HG02981 (cell line): ENCODE data around the gene FAIM2.
"Not testable (repeated sequence)": the region's sequence is repeated elsewhere in the genome, so short reads cannot be mapped to it uniquely, and the experiment has no call there.

Experiments used
- ATAC-seq: cut with Tn5 transposase; IDR thresholded peaks from one replicate; pipeline ENCODE4 v1.9.1; 2021; ENCODE audit warnings: mild to moderate bottlenecking, moderate library complexity; ENCODE audit not compliant: unreplicated experiment

The FAIM2 gene

DNA sequence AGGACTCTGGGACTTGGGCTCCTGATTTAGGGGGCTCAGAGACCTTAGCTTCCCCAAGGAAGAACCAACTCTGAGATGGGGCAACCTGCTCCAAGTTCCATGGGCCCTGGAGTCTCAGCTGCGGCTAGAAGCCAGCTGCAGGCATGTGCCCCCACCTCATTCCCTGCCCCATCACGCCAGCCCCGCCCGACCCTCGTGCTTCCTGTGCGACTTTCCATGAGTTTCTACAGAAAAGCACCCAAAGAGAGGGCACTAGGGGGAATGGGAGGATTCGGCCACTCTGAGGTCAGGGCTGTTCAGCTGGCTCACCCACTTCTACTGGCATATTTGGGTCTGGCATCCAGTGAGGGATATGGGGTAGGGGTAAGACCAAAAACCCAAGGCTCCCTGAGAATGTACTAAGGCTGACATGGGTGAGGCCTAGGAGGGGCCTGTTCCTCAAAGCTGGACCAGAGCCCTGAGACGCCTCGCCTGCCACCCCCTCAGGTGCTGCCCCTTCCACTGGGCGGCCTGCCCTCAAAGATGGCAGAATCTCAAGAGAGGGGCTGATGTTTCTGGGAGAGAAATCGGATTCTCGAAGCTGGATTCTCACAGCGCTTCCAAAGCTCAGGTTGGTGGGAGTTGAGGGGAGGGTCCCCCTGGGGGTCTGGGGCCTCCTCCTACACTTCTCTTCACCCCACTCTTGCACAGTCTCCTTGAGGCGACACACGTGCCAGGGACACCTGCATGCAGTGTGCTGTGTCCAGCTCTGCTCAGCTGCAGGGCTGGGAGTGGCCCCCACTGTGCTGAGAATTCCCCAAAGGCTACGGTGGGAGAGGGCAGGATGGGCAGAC is 22.1 kb downstream of the FAIM2 start:
- no peak for ATAC-seq

DNA sequence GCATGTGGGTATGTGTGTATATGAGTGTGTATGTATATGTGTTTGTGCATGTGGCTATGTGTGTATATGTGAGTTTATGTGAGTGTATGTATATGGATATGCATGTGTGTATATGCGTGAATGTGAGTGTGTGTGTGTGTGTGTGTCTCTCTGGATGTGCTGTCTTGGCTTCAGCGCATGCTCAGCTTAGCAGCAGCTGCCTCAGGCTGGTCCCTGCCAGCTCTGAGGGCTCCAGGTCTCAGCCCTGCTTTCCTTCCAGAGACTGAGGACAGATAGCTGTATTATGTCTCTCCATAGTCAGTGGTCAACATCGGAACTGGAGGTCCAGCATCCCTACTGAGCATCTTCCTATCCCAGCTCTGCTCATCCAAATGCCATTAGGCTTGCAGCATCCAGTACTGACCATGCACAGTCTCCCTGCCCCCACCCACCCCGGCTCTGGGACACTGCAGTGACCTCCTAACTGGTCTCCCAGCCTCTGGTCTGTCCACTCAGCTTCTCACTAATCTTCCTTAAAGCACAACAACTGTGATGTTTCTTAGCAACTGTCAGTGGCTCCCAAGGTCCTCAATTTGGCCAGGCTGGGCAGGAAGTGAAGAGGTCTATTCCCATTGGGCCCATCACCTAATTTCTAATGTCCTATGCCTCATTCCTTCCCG is 22.8 kb downstream of the FAIM2 start:
- ATAC-seq, result no peak

DNA sequence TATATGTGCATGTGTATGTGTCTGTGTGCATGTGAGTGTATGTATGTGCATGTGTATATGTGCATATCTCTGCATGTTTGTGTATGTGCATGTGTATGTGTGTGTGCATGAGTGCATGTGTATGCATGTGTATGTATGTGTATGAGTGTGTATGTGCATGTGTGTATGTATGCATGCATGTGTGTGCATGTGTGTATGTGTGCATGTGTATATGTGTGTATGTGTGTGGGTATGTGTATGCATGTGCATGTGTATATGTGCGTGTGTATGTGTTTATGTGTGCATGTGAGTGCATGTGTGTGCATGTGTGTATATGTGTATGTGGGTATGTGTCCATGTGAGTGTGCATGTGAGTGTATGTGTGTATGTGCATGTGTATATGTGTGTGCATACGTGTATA is 24.6 kb downstream of the FAIM2 start:
- ATAC-seq, result not testable (repeated sequence)

DNA sequence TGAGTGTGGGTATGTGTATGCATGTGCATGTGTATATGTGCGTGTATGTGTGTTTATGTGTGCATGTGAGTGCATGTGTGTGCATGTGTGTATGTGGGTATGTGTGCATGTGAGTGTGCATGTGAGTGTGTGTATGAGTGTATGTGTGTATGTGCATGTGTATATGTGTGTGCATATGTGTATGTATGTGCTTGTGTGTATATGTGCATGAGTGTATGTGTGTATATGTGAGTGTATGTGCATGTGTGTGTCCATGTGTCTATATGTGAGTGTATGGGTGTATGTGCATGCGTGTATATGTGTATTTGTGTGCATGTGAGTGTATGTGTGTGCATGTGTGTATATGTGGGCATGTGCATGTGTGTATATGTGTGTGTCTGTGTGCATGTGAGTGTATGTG is 25.7 kb downstream of the FAIM2 start:
- no peak for ATAC-seq

DNA sequence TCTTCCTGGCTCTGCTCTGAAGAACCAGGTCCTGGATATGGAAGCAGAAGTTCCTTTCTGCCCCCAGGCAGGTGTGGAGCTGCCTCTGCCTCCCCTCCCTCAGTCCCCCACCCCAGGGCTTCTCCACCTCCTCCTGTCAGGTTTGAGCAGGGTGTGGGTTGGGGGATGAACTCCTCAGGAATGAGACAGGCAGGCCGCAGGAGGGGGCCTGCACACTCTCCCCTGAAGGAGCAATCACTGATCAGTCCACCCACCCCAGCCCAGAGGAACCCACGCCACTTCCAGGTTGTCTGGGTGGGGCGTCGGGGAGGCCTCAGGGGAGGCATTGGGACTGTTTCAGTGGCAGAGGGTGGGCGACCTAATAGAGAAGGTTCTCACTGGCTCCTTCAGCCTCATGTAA is 26.6 kb downstream of the FAIM2 start:
- ATAC-seq, result no peak

DNA sequence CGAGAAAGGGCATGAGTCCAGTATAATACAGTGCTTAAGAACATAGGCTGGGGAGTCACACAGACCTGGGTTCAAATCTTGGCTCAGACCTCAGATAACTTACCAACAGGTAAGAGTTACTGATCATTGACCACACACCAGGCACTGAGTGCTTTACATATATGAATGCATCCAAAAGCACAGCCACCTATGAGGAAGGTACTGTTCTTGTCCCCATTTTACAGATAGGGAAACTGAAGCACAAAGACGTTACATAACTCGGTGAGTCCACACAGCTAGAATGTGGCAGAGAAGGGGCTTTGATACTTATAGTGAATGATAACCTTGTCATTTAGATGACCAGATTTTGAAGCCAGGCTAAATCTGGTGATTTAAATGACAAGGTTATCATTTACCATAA is 27.6 kb downstream of the FAIM2 start:
- ATAC-seq, result no peak

DNA sequence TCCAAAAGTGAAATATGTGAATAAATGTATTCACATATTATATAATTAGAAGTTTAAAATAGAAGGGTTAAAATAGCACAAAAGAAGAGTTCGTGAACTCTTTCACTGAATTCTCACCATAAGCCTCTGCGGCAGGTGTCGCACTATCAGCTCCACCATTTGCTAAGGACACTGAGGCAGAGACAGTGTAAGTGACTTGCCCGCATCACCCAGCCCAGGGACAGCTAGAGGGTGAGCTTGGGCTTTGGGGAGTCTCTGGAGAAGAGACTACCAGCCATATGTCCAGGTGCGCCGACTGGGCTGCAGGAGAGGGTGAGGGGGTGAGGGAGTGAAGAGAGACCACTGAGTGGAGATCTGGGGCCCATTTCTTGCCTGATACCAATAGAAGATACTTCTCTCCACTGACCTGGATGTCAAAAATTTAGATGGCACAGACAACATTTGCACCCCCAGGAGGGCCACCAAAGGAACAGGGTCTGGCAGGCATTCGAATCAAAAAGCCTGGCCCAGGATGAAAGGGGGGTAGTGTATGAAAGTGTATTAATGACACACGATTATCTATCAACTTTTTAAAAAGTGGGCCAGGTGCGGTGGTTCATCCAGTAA is 28.5 kb downstream of the FAIM2 start:
- ATAC-seq, result no peak

DNA sequence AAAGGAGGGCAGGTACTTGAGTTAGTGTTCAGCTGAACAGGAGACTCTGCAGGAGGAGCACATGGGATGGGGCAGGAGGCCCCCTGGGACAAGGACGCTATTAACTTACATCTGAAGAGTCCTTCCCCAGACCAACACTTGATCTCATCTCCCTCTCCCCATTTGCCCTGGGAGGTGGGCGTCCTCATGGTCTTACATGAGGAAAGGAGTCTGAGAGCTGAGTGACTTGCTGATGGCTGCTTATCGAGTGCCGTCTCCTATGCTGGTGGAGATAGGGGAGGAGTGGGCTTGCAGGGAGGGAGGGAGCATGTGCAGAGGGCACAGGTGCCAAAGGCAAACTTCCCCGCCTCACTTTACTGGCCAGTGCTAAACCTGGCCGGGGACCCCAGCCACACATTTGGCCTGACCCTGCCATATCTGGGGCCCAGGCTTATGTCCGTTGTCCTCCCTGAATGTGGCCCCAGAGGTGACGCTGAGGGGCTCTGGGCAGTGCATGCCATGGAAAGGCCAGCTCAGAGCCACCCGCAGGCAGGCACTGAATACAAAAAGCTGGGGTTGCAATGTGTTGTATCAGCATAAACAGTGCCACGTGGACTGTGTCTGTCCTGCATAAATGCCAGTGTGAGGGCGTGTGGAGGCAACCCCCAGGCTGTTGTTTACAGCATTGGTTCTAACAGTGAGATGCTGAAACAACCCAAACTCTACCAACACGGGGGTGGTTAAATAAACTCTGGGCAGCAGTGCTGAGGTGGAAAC is 29.4 kb downstream of the FAIM2 start:
- ATAC-seq, result no peak

DNA sequence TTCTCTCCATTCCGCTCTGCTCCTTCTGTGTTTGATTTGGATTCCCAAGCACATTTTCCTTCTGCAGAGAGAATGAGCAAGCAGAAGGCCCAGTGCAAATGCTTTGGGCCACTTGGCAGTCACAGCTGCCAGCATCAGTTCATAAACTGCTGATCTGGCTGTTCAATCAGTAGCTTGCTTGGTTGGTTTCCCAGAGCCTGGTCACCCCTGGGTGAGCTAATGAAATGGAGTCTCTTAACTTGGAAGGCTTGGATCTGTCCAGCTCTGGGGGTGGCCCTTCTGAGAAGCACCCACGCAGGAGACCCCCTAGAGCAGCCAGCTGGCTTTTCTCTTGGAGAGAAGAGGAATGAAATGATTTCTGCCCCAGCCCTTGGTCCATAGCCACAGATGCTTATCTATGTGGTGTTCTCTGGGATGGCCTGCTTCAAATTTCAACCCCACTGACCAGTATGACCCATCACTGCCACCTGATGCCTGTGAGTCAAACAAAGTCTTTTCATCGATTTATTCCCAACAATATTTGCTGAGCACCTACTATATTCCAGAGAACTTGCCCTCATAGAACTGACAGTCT is 30.3 kb downstream of the FAIM2 start:
- no peak for ATAC-seq

DNA sequence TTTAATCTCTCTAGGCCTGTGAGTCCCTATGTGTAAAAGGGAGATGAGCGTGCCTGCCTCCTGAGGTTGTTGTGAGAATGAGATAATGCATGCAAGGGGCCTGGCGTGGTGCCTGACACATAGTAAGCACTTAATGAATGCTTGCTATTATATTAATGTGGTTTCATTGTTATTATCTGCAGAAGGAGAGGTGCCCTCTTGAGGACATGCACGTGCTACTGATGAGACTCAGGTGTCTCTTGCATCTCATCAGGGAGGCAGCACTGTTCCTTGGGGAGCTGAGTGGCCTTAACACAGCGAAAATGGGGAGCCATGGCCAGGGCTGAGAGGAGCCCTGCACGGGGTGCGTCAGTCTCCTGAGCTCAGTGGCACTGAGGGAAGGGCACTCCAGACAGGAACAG is 30.9 kb downstream of the FAIM2 start:
- ATAC-seq, result no peak

DNA sequence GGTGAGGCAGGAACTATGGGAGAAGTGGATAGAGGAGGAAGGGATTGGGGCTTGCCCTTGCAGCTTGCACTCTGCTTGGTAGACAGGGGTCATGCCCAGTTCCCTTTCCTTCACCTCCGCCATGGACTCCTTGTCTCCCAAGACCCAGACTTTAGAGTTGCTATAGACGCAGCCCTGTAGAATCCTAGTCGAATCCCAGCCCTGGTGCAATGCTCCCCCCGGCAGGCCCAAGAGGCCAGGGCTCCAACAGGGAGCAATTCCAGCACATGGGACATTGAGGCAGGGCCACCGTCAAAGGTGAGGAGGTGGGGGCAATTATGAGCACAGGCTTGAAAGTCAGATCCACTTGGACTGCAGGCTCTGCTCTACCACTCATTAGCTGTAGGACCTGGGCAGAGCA is 31.3 kb downstream of the FAIM2 start:
- ATAC-seq, result no peak

DNA sequence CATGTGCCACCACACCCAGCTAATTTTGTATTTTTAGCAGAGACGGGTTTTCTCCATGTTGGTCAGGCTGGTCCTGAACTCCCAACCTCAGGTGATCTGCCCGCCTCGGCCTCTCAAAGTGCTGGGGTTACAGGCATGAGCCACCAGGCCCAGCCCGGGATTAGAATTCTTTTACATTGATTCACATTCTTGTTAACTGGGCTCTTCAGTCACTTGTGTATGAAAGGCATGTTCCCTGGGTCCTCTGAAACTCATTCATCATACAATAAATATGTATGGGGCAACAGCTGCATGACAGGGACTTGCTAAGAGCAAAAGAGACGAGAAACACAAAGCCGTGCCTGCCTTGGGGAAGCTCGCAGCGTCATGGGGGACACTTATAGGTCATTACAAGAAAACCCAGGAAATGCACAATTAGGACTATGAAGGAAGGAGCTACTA is 31.9 kb downstream of the FAIM2 start:
- ATAC-seq, result not testable (repeated sequence)

DNA sequence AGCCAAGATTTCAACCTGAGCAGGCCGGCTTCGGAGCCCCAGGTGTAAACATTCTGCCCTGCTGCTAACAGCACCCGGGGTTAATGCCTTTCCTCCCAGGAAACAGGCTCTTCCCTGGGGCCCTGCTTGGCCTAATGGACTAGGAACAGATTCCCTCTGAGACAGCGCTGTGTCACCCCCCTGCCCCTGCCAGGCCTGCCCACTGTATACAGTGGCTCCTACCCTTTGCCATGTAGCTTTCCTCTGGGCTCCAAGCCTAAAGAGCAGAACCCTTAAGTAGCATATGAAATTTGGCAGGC is 32.5 kb downstream of the FAIM2 start:
- ATAC-seq, result no peak

DNA sequence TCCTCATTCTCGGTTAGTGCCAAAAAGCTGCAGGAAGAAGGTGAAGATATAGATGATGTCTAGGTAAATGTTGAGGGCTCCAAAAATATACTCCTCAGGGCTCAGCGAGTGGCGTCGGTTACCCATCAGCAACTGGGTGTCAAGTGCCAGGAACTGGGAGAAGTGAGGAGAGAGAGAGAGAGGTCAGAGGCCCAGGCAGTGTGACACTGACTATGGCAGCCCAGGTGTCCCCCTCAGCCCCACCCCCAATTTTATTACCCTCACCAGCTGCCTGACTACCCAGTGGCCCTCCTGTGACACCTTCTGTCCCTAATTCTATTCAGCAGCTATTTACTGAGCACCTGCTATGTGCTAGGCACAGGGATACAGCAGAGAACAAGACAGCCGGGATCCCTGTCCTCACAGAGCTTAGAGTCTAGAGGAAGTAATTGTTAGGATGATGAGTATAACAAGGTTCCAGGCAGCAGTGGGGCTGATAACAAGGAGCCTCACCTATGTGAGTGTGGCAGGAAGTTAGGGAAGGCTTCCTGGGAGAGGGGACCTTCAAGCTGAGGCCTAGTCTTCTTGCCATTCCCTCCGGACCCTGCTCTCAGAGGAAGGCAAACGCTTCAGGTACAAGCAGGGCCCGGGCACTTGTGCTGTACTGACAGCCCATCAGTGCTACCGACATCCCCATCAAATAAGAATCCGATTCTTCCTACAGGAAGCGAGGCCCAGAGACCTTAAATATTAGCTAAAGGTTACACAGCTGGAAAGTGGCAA is 33.0 kb downstream of the FAIM2 start:
- ATAC-seq, result no peak

DNA sequence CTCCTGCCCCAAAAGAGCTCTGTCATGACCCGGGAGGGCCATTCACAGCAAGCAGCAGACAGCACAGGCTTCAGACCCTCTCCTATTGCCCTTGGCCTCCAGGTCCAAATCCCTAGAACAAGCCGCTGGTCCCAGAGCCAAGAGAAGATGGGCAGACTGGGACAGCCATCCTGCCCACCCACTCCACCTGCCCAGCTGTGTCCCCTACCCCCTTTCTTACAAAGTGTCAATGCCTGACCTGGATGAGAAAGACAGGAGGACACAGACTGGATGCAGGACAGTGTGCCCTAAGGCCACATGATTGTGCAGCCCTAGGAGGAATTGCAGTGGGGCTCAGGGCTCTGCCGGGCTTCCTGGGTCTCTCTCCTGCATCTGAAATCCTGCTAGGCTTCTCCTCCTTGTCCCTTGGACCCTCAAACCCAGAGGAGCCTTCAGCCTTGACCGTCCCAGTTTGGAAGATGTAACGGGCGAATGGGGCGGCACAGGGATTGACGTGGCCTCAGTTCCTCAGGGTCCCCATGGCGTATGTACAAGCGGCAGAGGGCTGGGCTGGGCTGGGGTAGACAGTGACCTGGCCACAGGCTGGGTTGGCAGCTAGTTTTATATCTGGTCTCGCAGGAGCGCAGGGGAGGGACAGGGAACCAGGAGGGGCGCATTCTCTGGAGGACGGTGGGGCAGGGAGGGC is 33.7 kb downstream of the FAIM2 start:
- ATAC-seq, result no peak

DNA sequence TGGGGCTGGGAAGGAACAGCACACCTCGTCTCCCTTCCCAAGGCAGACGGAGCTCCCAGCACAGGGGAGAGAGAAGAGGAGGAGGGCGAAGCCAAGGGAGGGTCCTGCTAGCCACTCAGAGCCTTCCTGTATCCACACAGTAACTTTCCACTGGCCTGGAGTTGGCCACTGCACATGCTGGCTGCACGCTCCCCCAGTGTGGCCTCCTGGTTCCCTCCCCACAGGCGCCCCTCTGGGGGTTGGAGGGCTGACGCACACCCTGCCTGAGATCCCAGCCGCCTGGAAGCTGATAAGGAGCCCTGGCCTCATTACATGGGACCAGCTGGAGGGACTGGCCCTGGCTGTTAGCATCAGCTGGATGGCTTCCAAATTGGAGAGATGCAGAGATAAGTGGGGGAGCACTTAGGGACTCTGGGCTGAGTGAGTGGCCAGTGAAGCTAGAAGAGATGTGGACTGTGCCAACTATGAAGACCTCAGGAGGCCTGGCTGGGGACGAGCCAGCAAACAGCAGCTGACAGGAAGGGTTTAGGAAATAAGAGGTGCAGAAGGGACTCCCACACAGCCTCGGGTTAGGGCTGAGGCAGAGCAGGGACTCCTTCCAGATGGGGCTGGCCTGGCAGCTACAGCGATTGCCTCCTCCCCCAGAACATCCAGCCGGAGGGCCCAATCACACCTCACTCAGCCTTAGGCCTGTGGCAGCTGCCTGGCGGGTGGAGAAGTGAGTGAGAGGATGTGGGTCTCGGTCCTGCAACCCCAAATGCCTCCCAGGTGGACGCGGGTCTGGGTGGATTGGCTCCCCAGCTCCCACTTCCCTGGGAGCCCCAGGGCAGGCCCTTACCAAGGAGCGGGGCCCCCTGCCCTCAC is 34.5 kb downstream of the FAIM2 start:
- ATAC-seq, result no peak

DNA sequence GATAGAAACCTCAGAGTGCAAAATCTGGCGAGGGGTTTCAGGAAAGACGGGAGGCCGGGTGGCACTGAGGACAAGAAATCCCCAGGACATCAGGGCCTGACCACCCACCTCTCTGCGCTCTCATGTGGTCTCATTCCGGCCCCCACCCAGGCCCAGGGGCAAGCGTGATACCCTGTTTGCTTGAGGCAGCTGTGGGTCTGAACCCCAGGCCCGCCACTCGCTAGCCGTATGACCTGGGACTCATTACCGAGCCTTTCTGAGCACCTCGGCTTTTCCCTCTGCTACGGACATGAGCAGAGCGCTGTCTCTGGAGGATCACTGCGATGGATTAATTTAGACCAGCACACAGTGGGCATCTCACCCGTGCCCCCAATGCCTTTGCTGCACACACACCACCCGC is 35.3 kb downstream of the FAIM2 start:
- ATAC-seq, result no peak

DNA sequence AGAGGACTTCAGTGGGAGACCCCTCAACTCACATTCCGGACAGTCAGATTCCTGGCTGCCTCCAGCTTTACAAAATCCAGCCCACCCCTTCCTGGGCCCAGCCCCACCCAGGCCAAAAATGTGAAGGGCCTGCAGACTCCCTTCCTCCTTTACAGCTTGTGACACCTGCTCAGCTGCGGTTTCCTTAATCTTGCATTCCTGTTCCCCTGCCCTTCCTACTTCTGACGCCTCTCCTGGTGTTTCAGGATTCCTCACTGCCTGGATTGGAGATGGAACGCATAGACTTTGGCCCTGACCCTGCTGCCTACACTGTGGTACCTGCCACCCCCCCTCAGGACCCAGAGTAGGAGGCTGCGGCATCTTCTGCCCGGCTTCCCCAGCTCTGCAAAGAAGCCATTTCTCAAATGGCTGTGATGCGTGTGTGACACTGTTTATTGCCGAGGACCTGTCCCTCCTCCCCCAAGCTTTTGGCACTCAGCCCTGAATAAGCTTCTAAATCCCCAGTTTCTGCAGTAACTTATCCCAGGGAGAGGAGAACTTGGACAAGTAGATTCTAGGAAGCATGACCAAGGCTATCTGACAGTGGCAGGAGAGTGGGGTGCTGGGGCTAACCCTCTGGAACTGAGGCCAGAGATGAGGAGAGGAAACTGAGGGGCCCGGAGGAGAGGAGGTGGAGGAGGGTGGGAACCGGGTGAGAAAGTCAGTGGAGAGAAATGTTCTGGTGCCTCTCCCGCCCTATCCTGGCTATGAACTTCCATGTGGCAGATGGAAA is 35.9 kb downstream of the FAIM2 start:
- ATAC-seq, result no peak
